HG02623 (cell line): ENCODE data around the gene HOXD3.

Source experiments
- ATAC-seq: cut with Tn5 transposase; IDR thresholded peaks from one replicate; pipeline ENCODE4 v1.9.1; 2021; ENCODE audit warnings: moderate library complexity; ENCODE audit not compliant: unreplicated experiment

The HOXD3 gene

DNA sequence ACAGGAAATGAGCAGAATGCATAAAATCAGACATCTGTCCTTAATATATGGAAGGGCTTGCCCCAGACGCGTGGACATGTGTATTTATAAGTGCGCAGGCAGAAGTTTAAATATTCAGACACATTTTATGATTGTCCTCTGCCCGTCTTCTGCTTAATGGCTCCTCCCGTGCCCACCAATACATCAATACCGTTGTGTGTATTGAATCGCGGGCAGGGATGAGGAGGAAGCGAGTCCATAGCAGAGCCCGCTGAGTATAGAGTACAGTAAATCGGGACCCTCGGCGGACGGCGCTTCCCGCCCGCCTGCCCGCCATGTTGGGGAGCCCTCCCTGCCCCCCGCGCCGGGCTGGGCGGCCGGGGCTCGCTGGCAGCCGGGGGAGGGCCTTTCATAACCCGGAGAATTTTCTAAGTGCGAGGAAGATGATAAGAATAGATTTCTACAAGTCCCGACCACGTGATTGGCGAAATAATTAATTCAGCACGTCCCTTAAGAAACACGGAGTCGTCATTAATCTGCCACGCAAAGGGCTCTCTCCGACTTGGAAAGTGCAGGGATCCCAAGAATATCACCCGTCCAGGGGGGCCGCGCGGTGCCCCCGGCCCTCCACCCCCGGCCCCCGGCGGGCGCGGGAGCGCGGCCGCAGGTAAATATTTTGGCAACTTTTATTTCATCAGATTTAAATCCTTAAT lies at the start of gene HOXD3:
Gene HOXD3, plus strand, starts transcription at position 501 of the 692 bp plus-strand sequence. CDS start 11,808 bp downstream, outside the sequence.
- no peak for ATAC-seq

DNA sequence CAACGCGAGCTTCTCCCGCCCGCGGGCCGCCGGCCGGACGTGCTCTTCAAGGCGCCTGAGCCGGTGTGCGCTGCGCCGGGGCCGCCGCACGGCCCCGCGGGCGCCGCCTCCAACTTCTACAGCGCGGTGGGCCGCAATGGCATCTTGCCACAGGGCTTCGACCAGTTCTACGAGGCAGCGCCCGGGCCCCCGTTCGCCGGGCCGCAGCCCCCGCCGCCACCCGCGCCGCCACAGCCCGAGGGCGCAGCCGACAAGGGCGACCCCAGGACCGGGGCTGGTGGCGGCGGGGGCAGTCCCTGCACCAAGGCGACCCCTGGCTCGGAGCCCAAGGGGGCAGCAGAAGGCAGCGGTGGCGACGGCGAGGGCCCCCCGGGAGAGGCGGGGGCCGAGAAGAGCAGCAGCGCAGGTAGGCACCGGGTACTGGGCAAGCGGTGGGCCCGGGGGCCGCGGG lies 49.4 kb upstream of the HOXD3 start:
- ATAC-seq: no peak

DNA sequence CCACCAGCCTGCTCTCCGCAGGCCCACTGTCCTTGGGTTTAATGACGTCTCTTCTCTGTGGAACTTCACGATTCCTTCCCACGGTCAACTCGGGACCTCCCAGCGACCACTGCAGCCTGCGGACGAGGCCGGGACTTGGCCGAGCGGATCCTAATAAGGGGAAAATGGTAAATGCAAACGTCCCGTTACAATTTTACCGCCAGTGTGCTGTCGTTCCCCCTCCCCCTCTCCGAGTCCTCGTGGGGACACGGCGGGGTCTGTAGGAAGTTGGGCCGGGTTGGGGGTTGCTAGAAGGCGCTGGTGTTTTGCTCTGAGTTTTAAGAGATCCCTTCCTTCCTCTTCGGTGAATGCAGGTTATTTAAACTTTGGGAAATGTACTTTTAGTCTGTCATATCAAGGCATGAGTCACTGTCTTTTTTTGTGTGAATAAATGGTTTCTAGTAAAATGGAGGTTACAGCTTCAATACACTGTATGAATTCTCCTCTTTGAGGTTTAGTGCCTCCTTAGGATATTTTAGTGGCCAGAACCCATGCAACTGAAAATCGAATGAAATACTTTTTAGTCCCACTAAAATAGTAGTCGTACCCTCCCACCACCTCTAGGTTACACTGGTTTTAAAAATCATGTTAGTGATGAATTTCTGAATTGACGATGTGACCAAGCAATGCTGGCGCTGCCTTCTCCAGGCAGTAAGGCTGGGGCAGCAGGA lies 47.8 kb upstream of the HOXD3 start:
- no peak for ATAC-seq

DNA sequence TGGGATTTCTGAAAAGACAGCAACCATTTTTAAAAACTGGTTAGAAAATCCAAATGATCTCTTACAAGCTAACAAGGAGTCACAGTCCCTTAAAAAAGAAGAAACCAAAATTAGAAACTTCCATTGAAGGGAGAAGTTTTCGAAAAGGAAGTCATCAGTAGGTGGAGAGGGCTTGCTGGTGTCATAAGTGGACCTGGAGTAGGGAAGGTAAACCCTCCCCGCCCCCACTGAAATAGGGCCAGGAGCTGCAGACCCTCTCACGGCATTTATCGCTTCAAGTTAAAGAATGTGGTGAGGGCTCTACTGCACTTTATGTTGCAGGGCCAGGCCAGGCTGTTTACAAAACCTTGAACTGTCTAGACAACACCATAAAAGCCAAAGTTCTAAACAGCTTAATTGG lies 47.2 kb upstream of the HOXD3 start:
- ATAC-seq: no peak

DNA sequence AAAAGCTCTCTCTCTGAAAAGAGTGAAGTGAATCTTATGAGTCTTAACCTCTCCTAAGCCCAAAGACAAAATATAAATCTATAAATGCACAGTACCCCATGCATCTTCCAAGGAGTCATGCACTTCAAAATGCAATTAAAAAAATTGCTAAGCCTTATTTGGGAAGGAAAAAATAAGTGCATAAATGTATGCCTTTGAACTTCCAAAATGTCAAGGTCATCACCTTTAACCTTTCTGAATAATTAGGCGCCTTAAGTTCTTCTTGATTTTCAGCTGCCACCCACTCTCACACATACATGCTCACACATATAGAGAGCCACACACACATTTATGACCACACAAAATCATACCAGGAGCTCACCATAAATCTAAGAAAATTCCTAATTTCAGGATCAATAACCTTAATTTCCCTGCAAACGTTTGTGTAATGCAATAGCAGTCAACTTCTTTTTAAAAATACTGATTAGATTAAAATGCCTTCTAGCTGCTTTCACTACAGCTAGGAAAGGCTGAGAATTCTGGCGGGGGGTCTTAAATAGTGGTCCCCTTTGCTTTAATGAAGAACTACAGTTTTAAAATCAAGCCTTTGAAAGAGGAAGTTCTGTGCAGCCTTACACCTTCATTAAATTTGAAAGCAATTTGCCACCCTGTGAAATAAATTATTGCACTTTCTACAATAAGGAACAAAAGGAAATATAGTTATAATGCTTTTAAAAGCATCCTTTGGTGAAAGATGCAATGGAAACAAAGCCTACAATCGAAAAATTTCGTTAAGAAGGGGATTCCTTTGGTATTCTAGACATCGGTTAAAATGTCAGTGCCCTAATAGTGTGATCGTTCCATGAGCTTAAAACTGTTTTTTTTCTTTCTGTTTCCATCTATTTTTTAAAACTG lies 46.4 kb upstream of the HOXD3 start:
- no peak for ATAC-seq

DNA sequence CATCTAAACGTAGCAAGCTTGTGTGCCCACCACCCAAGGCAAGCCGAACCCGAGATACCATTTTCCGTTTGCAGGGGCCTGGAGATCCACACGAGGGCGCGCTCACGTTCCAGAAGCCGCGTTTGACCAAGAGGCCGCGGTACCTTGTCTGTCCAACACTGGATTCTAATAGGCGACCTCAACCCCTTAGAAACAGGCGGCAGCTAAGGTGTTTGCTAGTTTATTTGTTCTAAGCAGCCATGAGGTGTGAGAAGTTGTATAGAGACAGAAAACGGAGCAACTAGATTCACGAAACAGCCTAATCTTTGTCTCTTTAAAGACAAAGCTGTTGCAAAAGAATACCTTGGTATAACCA lies 45.8 kb upstream of the HOXD3 start:
- ATAC-seq: no peak

DNA sequence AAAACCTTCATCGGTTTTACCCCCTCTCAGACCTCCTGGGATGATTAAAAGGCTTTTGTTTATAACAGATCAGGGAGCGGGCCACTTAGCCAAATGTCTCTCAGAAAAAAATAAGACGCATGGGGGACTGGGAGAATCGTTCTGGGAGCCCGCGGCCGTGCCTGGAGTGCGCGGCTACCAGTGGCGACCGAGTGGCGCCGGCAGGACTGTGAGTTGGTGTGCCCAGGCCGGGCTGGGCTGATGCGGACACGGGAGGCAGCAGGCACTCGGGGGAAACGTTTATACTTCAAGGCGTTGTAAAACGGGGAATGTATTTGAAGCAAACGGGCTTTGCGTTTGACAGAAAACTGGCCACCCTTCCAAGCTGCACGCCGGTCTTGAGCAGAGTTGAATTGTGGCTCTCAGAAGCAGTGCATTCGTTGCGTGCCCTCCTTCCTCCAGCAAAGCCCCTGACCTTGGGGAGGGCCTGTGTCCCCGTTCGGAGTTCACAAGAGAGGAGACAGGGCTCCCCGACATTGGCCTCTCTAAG lies 45.2 kb upstream of the HOXD3 start:
- ATAC-seq: no peak

DNA sequence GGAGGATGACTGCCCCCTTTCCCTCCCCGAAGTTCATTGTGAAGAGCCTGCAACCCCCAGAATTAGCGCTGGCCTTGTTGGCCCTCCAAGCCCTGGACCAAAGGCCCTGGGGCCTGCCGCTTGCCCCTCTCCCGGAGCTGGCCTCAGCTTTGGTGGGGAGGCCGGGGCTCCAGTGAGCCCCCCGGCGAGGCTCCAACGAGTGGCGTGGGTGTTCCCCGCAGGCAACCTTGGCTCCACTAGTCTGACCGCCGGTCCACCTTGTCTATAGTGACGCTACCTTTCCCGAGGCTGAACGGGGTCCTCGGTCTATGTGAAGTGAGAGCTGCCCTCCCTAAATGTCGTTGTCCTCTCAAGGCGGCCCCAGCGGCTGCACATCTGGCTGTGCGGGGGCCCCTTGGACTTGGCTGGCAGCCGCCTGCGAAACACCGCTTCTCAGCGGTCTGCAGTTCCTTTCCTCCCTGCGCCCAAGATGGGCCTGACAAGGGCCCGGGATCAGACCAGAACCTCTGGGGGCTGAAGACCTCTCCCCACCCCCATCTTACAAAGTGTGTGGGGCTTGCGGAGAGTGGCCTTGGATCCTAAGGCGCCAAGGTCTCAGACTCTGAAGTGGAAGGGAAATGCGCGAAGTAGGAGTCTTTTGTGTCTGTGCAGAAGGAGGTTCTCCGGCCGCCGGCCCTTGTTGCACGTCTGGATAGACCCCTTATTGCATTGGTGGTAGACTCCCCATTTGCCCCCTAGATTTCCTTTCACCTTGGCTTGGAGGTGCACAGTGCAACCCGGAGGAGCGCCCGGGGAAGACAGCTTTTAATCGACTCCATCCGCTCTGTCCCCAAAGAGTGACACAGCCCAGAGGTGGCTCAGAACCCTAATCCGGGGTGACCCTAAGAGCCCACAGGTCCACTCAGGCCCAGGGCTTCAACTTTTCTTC lies 44.5 kb upstream of the HOXD3 start:
- ATAC-seq: no peak

DNA sequence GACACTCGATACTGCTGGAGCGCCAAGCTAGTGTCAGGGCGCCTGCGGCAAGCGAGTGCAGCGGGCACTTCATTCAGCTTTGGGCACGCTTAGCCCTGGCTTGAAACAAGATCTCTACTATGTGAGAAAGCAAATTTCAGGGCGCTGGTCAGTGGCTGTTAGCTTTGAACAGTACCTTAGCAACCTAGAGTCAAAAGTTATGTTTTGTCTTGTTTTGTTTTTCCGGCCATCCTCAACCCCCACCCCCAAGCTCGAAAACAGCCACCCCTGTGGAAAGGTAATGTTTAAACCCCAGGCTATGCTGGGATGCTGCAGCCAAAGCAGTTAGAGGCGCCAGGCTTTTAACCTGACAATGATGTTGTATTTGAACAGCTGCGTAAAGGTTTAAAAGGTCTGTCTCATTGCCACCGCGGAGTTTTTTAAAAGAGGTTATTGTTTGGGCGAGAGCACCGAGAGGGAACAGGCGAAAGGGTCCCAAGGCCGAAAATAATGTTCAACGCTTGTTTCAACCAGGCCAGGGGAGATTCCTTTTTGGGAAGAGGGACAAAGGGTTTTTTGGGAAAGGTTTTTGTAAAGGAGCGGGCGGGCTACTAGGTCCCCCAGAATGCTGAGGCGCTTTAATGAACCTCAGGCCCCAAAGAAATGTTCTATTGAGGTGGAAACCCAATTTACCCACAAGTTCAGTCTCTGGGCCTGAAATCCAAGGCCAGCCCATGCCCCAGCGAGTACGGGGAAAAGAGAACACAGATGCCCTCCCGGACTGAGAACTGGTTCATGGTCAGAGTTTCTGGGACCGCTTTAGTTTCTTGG lies 42.8 kb upstream of the HOXD3 start:
- ATAC-seq: no peak

DNA sequence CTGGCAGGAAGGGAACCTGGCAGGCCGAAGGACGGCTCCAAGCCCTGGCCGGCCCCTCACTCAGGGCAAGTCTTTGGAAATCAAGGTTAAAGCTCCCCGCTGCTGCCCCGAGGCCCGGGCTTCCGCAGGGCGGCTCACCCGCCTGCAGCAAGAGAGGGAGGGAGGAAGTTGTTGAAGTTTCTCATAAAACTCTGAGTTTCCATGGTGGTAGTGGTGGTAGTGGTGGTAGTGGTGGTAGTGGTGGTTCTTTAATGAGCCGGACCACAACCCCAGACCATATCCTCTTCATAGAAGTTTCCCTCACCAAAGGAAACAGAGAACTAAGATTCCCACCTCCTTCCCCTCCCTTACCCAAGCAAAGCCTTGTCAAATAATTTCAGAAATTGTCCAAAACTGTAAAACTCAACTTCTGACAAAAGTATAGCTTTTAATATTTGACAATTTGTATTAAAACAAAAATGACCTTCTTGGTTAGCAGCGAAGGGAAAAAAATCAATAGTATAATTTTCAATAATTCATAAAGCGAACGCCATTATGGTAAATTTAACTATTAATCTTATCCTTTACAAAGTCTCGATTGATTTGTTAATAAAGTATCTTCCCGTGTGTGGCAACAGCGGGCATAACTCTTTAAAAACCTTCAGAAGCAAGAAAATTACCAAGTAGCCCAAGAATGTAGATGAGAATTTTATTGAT lies 42.0 kb upstream of the HOXD3 start:
- no peak for ATAC-seq

DNA sequence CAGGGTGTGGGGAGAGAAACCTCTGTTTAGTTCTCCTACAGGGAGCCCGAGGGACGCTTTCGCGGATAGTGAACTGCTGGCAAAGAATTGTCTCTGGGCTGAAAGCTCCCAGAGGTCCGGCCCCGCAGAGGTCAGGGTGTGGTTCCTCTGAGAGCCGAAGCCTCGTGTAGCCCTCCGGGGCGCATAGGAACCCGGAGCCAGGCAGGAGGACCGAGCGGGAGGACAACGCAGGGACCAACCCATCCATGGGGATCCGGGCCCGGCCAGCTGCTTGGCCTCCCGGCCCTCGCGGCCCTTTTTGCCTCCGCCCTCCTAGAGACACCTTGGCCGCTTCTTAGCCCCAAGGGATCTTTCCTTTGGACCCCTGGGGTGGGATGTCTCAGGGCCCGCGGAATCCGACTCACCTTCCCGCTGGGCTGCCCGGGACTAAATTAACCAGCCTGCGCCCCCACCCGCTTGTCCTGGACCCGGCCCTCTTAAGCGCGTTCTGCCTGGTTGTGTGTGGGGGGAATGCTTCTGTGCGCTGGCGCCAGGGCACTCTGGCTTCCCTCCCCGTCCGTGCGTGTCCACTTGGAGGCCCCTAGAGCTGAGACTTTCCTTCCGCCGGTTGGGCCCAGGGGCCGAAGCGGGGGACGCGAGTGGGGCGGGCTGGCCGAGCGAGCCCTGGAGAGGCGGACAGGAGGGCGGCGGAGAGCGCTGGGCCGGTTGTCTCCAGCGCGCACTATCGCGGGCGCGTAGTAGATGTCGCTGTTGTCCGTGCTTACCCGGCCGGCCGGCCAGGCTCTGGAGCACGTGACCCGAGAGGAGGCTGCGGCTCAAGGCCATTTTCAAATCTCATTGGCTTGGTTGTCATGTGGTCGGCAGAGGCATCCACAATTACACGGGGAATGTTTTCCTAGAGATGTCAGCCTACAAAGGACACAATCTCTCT lies 41.0 kb upstream of the HOXD3 start, which contains the start of gene HOXD10:
Gene HOXD10, plus strand, starts transcription at position 896 of the 931 bp plus-strand sequence. CDS start 56 bp downstream, outside the sequence.
- no peak for ATAC-seq

DNA sequence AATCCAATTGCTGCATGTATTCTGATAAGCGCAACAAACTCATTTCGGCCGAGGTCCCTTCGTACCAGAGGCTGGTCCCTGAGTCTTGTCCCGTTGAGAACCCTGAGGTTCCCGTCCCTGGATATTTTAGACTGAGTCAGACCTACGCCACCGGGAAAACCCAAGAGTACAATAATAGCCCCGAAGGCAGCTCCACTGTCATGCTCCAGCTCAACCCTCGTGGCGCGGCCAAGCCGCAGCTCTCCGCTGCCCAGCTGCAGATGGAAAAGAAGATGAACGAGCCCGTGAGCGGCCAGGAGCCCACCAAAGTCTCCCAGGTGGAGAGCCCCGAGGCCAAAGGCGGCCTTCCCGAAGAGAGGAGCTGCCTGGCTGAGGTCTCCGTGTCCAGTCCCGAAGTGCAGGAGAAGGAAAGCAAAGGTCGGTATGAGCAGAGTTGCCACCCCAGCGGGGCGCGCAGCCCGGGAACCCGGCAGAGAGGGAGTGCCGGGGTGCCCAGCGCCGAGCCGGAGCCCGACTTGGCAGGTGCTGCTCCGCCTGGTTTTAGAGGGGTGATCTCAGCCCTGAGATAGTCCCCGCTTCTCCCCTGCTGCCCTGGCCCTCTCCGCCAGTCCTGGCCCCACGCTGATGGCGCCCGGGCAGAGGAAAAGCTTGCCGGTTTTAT lies 39.8 kb upstream of the HOXD3 start:
- ATAC-seq: no peak

DNA sequence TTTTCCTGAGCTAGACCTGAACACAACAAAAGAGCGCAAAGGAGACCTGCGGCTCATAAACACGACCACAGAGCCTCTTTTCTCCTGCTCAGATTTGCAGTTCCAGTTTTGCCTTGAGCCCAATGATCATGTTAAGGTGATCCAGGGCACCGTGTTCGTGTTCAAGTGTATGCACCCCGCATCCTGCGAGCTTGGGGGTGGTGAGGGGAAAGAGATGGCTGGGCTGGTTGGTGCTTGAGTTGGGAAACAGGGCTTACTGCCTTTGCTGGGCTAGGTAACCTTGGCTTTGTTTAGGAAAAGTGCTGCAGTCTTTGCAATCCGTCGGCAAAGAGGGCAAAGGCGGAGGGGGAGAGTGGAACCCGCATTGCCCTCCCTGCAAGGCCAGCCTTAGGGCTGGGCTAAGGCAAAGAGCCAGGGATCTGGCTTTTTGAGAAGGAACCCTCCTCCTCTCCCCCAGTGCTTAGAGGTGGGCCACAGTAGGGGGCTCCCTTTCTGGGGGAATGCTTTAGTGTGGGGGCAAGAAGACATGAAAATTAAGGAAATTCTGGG lies 39.2 kb upstream of the HOXD3 start:
- no peak for ATAC-seq

DNA sequence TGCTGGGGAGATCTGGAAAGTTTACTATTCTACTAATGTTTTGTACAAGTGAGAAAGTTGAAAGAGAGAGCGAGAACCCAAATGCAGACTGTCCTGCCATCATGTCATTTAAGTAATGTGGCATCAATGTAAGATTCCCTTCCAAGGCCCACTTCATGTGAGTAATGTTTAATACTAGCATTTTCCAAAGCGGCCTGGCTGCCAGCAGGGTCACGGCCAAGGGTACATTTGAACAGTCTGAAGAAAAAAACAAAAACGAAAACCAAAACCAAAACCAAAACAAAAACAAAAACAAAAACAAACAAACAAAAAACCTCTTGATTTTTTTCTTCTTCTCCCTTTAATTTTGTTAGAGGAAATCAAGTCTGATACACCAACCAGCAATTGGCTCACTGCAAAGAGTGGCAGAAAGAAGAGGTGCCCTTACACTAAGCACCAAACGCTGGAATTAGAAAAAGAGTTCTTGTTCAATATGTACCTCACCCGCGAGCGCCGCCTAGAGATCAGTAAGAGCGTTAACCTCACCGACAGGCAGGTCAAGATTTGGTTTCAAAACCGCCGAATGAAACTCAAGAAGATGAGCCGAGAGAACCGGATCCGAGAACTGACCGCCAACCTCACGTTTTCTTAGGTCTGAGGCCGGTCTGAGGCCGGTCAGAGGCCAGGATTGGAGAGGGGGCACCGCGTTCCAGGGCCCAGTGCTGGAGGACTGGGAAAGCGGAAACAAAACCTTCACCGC lies 38.3 kb upstream of the HOXD3 start:
- ATAC-seq: no peak

DNA sequence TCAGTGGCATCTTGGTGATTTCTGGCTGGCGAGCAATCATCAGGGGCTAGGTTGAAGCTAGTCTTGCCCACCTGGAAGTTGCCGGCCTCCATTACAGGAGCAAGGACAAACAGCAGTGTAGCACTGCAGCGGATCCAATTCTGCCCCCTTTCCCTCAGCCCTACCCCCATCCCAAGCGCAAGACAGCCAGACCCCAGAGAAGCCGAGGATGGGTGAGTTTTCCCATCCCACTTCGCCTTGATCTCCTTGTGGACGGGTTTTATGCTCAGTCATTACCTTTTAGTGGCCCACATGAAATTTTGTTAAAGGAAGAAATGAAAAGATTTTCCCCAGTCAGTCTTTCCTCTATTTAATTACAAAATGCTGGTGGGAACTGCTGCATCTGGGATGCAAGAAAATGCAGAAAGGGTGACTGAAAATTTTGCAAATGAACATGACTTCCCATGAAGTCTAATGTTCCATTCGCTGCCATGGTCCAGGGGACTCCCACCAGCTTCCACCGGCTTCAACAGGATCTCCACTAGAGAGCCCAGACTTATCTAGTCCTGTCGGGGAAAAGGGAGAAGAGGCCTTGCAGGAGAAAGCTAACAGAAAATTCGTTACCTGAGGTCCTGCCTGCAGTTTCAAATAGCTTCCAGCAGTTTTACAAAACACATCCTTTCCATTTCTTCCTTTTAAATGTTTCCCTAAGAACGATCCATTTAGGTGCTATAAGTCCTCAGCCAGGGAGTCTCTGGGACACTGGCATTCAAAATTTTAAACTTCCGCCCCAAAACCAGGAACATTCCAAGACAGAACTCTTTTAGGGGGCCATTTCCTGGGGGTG lies 36.5 kb upstream of the HOXD3 start:
- ATAC-seq: no peak
